Transverse colon (tissue), 4 donors: ENCODE measurements around the gene HCLS1. TPM values are rescaled to one million over a fixed set of nuclear protein-coding genes. Genes with fewer than 3 reads are reported as not detected.
"Not testable (repeated sequence)": the region's sequence is repeated elsewhere in the genome, so short reads cannot be mapped to it uniquely, and the experiment has no call there.

Source experiments
- DNase-seq: peaks from one replicate; pipeline ENCODE4 v3.0.0-alpha.2; 2019
- H3K27ac ChIP-seq, 4 donors: fragments of 200-600 bp; sonication (generic); 2 replicates each; pipeline ENCODE4 v1.5.1; 2016 to 2018; ENCODE audit warnings: inconsistent platforms in 4 of 4
- H3K27me3 ChIP-seq: fragments of 200-600 bp; sonication (generic); 2 replicates; pipeline ENCODE4 v1.5.1; 2017; ENCODE audit warnings: inconsistent platforms
- H3K36me3 ChIP-seq, 4 donors: fragments of 200-600 bp; sonication (generic); 2 replicates each; pipeline ENCODE4 v1.5.1; 2017 to 2019; ENCODE audit warnings: inconsistent platforms in 4 of 4
- H3K4me1 ChIP-seq, 4 donors: fragments of 200-600 bp; sonication (generic); 2 replicates each; pipeline ENCODE4 v1.5.1; 2017 to 2020; ENCODE audit warnings: inconsistent platforms in 4 of 4
- H3K4me3 ChIP-seq, 4 donors: fragments of 200-600 bp; sonication (generic); 1 replicate in 1 of 4; 2 replicates in 3 of 4; pipeline versions ENCODE4 v1.5.1 to v1.6.1; 2017 to 2019; ENCODE audit warnings: inconsistent platforms in 4 of 4
- H3K9me3 ChIP-seq, 2 donors: fragments of 200-600 bp; sonication (generic); 2 replicates each; pipeline ENCODE4 v1.5.1; 2017 to 2019; ENCODE audit warnings: inconsistent platforms in 2 of 2
- EP300 ChIP-seq: sonication (generic); formaldehyde crosslinking; IDR thresholded peaks from one replicate; pipeline ENCODE4 v1.6.1; 2017; ENCODE audit warnings: antibody characterized with exemption, low read depth
- POLR2A ChIP-seq: fragments of 450-650 bp; IDR thresholded peaks from one replicate; pipeline ENCODE4 v1.6.1; 2016; ENCODE audit warnings: antibody characterized with exemption, mild to moderate bottlenecking, moderate library complexity
- POLR2AphosphoS5 ChIP-seq, 3 donors: sonication (generic); formaldehyde crosslinking; IDR thresholded peaks; one replicate each; pipeline ENCODE4 v1.6.1; 2016; ENCODE audit warnings: antibody characterized with exemption in 3 of 3
- WGBS, 2 donors: methylation state at CpG; one replicate each; pipeline ENCODE4 v1.1.5; 2018; ENCODE audit warnings: low coverage in 1 of 2; 5-methylcytosine and 5-hydroxymethylcytosine counted together
- in situ Hi-C, 4 donors: fragments of 200-750 bp; cut with MboI; loops; one replicate each; pipeline versions ENCODE4 v1.15.0 to v1.15.1; 2017; ENCODE audit warnings: low sequenced_read_pairs in 3 of 4, low pct_ligation_motif_present in 1 of 4, low pct_unique_long_range_greater_than_20kb in 1 of 4
- intact Hi-C: fragments of 100-400 bp; cut with DNase I; formaldehyde crosslinking; loops from one replicate; pipeline ENCODE4 v1.15.1; 2023; ENCODE audit warnings: low total_unique reads
- total RNA-seq, 4 donors: library from RNA; depleted of rRNA; stranded (reverse); fragments of >200 nt; gene quantifications; one replicate each; pipeline ENCODE4 v1.1.0, GENCODE V29; 2016
- TF ChIP-seq, protein P1 (sequence below), 5 experiments: fragments of 200-600 bp in 3 of 5; fragments of 450-650 bp in 2 of 5; sonication (generic) in 3 of 5; IDR thresholded peaks; 1 replicate in 2 of 5; 2 replicates in 3 of 5; pipeline ENCODE4 v1.5.1; 2016 to 2017; ENCODE audit warnings: antibody characterized with exemption in 5 of 5, inconsistent platforms in 3 of 5, mild to moderate bottlenecking in 2 of 5, moderate library complexity in 1 of 5

HCLS1 gene
- total RNA-seq, 4 donors from 2014 or later = 5.0 to 50.3 (median 30.8) TPM

DNA sequence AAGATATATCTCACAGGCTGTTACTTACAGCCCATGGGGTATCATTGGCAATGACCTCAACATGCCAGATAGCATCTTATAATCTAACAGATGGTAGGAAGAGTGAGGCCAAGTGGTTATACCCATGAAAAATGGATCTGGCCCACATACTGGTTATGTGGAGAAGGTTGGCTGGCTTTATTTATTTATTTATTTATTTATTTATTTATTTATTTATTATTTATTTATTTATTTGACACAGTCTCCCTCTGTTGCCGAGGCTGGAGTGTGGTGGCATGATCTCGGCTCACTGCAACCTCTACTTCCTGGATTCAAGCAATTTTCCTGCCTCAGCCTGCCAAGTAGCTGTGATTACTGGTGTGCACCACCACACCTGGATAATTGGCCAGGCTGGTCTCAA lies 55.9 kb downstream of the HCLS1 start:
- Histone ChIP-seq H3K4me1 (no peaks in the 10 kb centered on the region), H3K36me3 (no peaks in the 10 kb centered on the region), H3K9me3 (no peaks in the 10 kb centered on the region), H3K4me3 (no peak overlapping the region), H3K27ac (no peak overlapping the region), H3K27me3 (no peaks in the 10 kb centered on the region)
- TF ChIP-seq, protein P1, sequence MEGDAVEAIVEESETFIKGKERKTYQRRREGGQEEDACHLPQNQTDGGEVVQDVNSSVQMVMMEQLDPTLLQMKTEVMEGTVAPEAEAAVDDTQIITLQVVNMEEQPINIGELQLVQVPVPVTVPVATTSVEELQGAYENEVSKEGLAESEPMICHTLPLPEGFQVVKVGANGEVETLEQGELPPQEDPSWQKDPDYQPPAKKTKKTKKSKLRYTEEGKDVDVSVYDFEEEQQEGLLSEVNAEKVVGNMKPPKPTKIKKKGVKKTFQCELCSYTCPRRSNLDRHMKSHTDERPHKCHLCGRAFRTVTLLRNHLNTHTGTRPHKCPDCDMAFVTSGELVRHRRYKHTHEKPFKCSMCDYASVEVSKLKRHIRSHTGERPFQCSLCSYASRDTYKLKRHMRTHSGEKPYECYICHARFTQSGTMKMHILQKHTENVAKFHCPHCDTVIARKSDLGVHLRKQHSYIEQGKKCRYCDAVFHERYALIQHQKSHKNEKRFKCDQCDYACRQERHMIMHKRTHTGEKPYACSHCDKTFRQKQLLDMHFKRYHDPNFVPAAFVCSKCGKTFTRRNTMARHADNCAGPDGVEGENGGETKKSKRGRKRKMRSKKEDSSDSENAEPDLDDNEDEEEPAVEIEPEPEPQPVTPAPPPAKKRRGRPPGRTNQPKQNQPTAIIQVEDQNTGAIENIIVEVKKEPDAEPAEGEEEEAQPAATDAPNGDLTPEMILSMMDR (IDR thresholded peaks at IDR 0.05) = no peak
- no peak for TF ChIP-seq POLR2AphosphoS5 (IDR thresholded peaks at IDR 0.05)
- TF ChIP-seq POLR2A = no peak
- TF ChIP-seq EP300 = no peak
- 96 to 100% methylated on average over 2 of the region's 2 CpGs for WGBS, 2 donors
- in situ Hi-C loops (no loop called here), intact Hi-C loops (no loop called here)
- no peak for DNase-seq

DNA sequence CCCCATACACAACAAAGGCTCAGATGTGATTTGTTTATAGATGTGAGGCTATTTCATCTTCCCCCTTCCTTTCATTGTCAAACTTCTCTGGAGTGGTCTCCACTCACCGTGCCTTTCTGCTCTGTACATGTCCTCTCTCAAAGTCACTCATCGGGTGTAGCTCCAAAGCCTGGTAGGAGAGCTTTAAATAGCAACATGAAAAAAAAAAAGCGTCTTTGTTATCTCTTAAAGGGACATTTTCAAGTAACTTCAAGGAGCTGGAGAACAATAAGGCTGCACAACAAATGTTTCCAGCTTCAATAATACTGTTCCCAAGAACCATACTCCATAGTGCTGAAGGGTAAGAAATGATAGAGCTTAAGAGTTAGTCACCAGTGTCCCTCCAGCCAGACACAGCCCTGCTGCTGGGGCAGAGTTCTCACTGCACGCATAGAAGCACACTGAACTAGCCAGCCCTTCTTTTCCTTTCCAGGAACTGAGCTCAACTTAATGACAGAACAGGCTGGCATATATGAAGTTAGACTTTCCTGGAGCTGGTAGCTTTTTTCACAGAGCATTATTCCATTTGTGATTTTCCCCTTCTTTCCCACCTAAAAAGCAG lies 59.4 kb downstream of the HCLS1 start:
- TF ChIP-seq, protein P1 (IDR thresholded peaks at IDR 0.05) = no peak
- TF ChIP-seq POLR2AphosphoS5 (IDR thresholded peaks at IDR 0.05) (no peak), POLR2A (no peak)
- in situ Hi-C loops (no loop called here), intact Hi-C loops (no loop called here)
- H3K4me3 ChIP-seq = no peak overlapping the region
- no peaks in the 10 kb centered on the region for H3K27me3 ChIP-seq
- DNase-seq = no peak
- WGBS, 2 donors = 22 to 25% methylated on average over 4 of the region's 4 CpGs
- no peaks in the 10 kb centered on the region for H3K9me3 ChIP-seq
- no peaks in the 10 kb centered on the region for H3K36me3 ChIP-seq
- H3K27ac ChIP-seq = no peak overlapping the region
- no peaks in the 10 kb centered on the region for H3K4me1 ChIP-seq

DNA sequence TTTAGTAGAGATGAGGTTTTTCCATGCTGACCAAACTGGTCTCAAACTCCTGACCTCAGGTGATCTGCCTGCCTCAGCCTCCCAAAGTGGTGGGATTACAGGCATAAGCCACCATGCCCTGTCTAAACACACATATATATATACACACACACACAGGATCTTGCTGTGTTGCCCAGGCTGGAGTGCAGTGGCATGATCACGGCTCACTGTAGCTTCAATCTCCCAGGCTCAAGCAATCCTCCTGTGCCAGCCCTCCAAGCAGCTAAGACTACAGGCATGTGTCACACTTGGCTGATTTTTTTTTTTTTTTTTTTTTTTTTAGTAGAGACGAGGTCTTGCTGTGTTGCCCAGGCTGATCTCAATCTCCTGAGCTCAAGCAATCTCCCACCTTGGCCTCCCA lies 60.8 kb downstream of the HCLS1 start:
- H3K27ac ChIP-seq, H3K4me3 ChIP-seq, H3K4me1 ChIP-seq, DNase-seq, in situ Hi-C loops, intact Hi-C loops, H3K9me3 ChIP-seq, H3K27me3 ChIP-seq, H3K36me3 ChIP-seq: not testable (repeated sequence)
- WGBS, 2 donors = 67 to 92% methylated on average over 2 of the region's 2 CpGs

- TF ChIP-seq, protein P1 (IDR thresholded peaks at IDR 0.05) = no peak
- TF ChIP-seq POLR2A = no peak
- TF ChIP-seq POLR2AphosphoS5 (IDR thresholded peaks at IDR 0.05) = no peak
- no peak for TF ChIP-seq EP300
- H3K4me3 ChIP-seq = no peak overlapping the region
- H3K27me3 ChIP-seq = no peaks in the 10 kb centered on the region
- no peak for DNase-seq
- 82 to 100% methylated on average over 1 to 2 of the region's 2 CpGs for WGBS, 2 donors
- in situ Hi-C loops = no loop called here
- no peaks in the 10 kb centered on the region for H3K36me3 ChIP-seq
- no peak overlapping the region for H3K27ac ChIP-seq
- H3K4me1 ChIP-seq = no peaks in the 10 kb centered on the region
- H3K9me3 ChIP-seq = no peaks in the 10 kb centered on the region
- intact Hi-C loops = no loop called here
Observed at GRCh38 chr3:121598564-121598963, 62.1 kb downstream of the HCLS1 start.

GRCh38 chr3:121595765-121596406 lies 64.8 kb downstream of the HCLS1 start:
- no peak overlapping the region for H3K4me3 ChIP-seq
- 83 to 86% methylated on average over 2 to 4 of the region's 4 CpGs for WGBS, 2 donors
- no peaks in the 10 kb centered on the region for H3K9me3 ChIP-seq
- no peak overlapping the region for H3K27ac ChIP-seq
- no peaks in the 10 kb centered on the region for H3K36me3 ChIP-seq
- H3K27me3 ChIP-seq = no peaks in the 10 kb centered on the region
- intact Hi-C loops (no loop called here), in situ Hi-C loops (no loop called here)
- no peak for DNase-seq
- TF ChIP-seq EP300 (no peak), POLR2A (no peak), POLR2AphosphoS5 (IDR thresholded peaks at IDR 0.05) (no peak)
- TF ChIP-seq, protein P1 (IDR thresholded peaks at IDR 0.05) = no peak
- no peaks in the 10 kb centered on the region for H3K4me1 ChIP-seq
